AG09309 (cell line): Measurements from ENCODE around the gene ZNF473.
A peak's percentile ranks its signal among the peaks of the same experiment; 100 is the strongest.

Experiments
- DNase-seq: peaks from one replicate; pipeline ENCODE4 v3.0.0-alpha.2; 2010; ENCODE audit warnings: low read depth
- H3K4me3 ChIP-seq: 2 replicates; pipeline ENCODE4 v1.5.1; 2011; ENCODE audit warnings: mild to moderate bottlenecking, low read depth, low read length, moderate library complexity; ENCODE audit not compliant: control insufficient read depth
- CTCF ChIP-seq: IDR thresholded peaks from 2 replicates; pipeline ENCODE4 v1.5.1; 2011; ENCODE audit warnings: mild to moderate bottlenecking, low read depth, low read length, inconsistent platforms; ENCODE audit not compliant: insufficient read depth, control insufficient read depth; ENCODE audit errors: missing control alignments

ZNF473 gene

DNA sequence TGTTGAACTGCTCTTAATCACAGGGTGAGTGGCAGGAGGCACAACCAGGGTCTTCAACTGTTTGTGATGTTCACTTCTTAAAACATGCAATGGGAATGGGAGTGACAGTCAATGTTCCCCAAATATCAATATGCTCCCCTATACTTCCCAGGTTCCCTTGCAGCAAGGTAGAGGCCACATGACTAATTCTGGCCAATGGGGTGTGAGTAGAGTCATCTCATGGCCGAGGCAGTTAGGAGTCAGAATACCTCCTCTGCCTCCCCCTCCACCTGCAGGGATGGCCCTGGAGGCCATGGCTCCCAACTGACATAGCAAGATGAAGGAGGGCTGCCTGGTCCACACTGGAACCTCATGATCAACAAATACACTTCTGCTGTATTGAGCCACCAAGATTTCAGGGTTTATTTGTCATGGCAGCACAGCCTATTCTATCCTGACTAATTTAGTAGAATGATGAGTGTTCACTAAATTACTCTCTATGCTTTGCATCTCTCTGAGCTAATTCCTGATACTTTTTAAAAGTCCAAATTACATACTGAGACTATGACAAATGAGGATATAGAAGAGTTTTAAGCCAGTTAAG, 9.5 kb upstream of the ZNF473 start:
- no peak for DNase-seq
- TF ChIP-seq CTCF = no peak
- H3K4me3 ChIP-seq = no peak overlapping the region

DNA sequence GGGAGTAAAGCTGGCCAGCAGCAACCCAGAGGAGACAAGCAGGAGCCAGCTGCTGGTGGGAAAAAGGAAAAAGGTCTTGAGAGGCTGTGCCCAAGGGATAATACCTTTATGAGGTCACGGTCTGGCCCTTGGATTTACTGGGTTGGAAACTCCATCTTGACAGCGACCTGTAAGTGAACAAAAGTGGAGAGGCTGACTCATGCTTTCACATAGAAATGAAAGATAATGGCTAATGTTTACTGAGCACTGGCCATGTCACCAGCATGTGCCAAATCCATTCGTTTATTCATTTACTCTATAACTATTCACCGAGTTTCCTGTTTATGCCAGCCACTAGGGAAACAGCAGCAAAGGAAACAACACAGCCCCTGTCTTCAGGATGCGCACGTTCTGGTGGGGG, 5.3 kb upstream of the ZNF473 start:
- DNase-seq = no peak
- TF ChIP-seq CTCF = no peak
- H3K4me3 ChIP-seq = no peak overlapping the region

- no peak for DNase-seq
- no peak for TF ChIP-seq CTCF
- no peak overlapping the region for H3K4me3 ChIP-seq
These were observed 3.0 kb upstream of the ZNF473 start for GRCh38 chr19:50022823-50023222.

DNA sequence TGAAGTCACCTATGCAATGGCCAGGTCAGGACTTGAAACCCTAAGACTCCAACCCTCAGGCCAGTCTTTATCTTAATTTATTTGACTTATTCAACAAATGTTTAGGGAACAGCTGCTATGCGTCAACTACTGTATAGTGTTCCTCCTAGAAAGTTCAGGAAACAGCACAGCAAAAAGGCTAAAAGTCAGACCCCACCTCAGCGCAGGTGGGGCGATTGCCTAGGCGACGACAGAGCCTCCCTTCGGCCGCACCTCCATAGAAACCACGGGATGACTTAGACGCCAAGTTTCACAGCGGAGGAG, 1.1 kb upstream of the ZNF473 start:
- no peak for DNase-seq
- no peak for TF ChIP-seq CTCF
- H3K4me3 ChIP-seq = peak overlapping the region; percentile 96

DNA sequence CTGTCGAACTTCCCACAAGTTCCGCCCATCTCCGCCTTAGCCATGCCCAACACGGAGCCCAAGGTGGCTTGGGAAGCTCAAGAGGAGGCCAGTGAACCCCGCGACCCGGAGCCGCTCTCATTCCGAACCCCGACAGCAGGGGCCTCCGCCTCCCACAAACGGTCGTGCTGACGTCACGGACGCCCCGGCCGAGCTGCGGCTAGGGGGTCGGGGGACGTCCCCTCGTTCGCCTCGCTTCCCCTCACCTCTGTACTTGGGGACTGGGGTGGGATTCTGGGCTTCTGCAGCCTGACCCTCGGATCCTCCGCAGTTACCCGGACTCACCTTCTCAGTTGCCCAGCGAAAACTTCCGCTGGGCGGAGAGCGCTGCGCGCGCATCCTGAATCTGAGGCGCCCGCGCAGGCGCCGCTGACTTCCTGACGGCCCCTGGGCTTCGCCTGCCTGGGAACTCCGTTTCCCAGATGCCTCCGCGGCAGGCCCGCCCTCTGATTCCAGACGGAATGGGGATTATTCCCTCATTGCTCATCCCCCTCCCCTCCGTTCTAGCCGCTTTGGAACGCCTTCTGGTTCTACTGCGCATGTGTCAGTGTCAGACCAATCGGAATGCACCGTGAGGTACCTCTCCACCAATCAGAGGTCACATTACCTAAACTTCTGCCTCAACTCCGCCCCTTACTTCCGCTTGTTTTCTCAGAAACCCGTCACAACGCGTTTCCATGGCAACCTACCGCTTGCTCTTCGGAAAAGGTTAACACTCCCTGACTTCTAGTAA, 597 bp upstream of the ZNF473 start, which contains the start of gene VRK3:
VRK3 (minus strand) TSS at position 351 of the 772 bp plus-strand sequence. CDS start 9,210 bp downstream, outside the sequence.
- DNase-seq = peak; percentile 100
- TF ChIP-seq CTCF = no peak

GRCh38 chr19:50026550-50026906, 723 bp downstream of the ZNF473 start:
- DNase-seq = no peak
- TF ChIP-seq CTCF = no peak
- peak overlapping the region; percentile 97 for H3K4me3 ChIP-seq

More for the DNA sequence above, 597 bp upstream of the ZNF473 start, which contains the start of gene VRK3:
- peak within 1 kb of the TSS; percentile 97 for H3K4me3 ChIP-seq

GRCh38 chr19:50030225-50030624, 4.4 kb downstream of the ZNF473 start:
- DNase-seq = no peak
- no peak for TF ChIP-seq CTCF

More at GRCh38 chr19:50030225-50030624, 4.4 kb downstream of the ZNF473 start:
- no peak overlapping the region for H3K4me3 ChIP-seq
